Ovary (tissue), 9 donors: ENCODE results near the gene DNAJC17. TPM values are rescaled to one million over a fixed set of nuclear protein-coding genes. Genes with fewer than 3 reads are reported as not detected.

Source experiments
- DNase-seq, 5 donors: peaks; one replicate each; pipeline ENCODE4 v3.0.0-alpha.2; 2019 to 2020
- H3K27ac ChIP-seq, 2 donors: fragments of 200-600 bp; one replicate each; pipeline versions ENCODE4 v1.5.1 to v1.8.0; 2019 to 2022
- H3K27me3 ChIP-seq: fragments of 200-600 bp; one replicate; pipeline ENCODE4 v1.8.0; 2022
- H3K36me3 ChIP-seq: fragments of 200-600 bp; sonication (generic); one replicate; pipeline ENCODE4 v1.5.1; 2019
- H3K4me1 ChIP-seq: one replicate; pipeline ENCODE4 v1.8.1; 2013; ENCODE audit warnings: mild to moderate bottlenecking, moderate library complexity; ENCODE audit not compliant: insufficient read depth
- H3K4me3 ChIP-seq: fragments of 200-600 bp; sonication (generic); one replicate; pipeline ENCODE4 v1.5.1; 2017
- H3K9me3 ChIP-seq, 2 donors: fragments of 200-600 bp in 1 of 2; sonication (generic) in 1 of 2; one replicate each; pipeline versions ENCODE4 v1.5.1 to v1.8.1; 2013 to 2019; ENCODE audit warnings: mild to moderate bottlenecking in 1 of 2, moderate library complexity in 1 of 2
- EP300 ChIP-seq: sonication (generic); formaldehyde crosslinking; IDR thresholded peaks from one replicate; pipeline ENCODE4 v1.6.1; 2017; ENCODE audit warnings: antibody characterized with exemption
- POLR2A ChIP-seq: fragments of 450-650 bp; IDR thresholded peaks from one replicate; pipeline ENCODE4 v1.6.1; 2017; ENCODE audit warnings: antibody characterized with exemption, mild to moderate bottlenecking, moderate library complexity
- WGBS, 3 donors: extraction: QIAGEN DNeasy Blood & Tissue Kit in 1 of 3; methylation state at CpG; one replicate each; pipeline versions ENCODE4 v1.1.5 to v1.1.7; 2013 to 2017; 5-methylcytosine and 5-hydroxymethylcytosine counted together
- intact Hi-C, 4 donors: fragments of 100-400 bp; cut with DNase I; formaldehyde crosslinking; loops; one replicate each; pipeline versions ENCODE4 v1.11.0 to v1.15.1; 2022 to 2023
- polyA plus RNA-seq, 2 donors: library from polyadenylated mRNA; stranded (reverse); fragments of 200-250 nt in 1 of 2; fragments of 350-450 nt in 1 of 2; fragmentation: Illumina TruSeq in 1 of 2; extraction: RNeasy Lipid Tissue Mini Kit (QIAGEN cat#74804) in 1 of 2; gene quantifications; one replicate each; pipeline ENCODE4 v1.2.3, GENCODE V29; 2013 to 2014
- total RNA-seq, 7 donors: library from RNA; depleted of rRNA in 2 of 7; stranded (reverse); fragments of >200 nt in 2 of 7; fragmentation: NEBNext Ultra II Directional in 3 of 7; extraction: Animal tissue kit (Norgen Biotek cat#: 25700) in 3 of 7; gene quantifications; one replicate each; pipeline versions ENCODE4 v1.1.0 to v1.2.4, GENCODE V29; 2016 to 2023
- TF ChIP-seq, protein P1 (sequence below), 3 donors: fragments of 450-650 bp in 2 of 3; fragments of 200-600 bp in 1 of 3; IDR thresholded peaks; one replicate each; pipeline versions ENCODE4 v1.5.1 to v1.8.0; 2016 to 2022; ENCODE audit warnings: antibody characterized with exemption in 3 of 3, mild to moderate bottlenecking in 1 of 3
- donor health status: DM: no; HTN: no; CAD: no; lungs with moderate emphysema.
- donor health status: DM: no; HTN: no; CAD: no.
- donor health status: Bipolar disorder and iron deficiency.
- donor health status: DM: yes; HTN: yes; CAD: no.
- donor health status: DM: no; HTN: no; CAD: no.
- donor health status: DM: yes; HTN: yes; CAD: no.

DNAJC17 gene
- total and polyA plus RNA-seq, 9 donors = 10.5 to 57.9 (median 31.7) TPM

DNA sequence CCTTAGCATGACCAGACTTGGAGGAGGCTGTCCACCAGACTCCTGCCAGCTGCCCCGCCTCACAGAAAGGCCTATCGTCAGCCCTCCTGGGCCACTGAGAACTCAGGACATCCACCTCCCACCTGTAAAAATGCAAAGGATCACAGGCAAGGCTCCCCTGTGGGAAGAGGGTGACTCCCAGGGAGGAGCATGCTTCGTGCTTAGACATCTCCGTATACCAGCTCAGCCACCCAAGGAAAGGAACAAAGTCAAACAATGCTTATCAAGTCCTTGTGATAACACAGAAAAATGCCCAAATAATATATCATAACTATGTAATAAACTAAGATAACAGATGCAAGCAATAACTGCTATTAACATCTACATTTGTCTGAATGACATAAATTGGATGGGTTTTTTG lies 56.4 kb downstream of the DNAJC17 start:
- Histone ChIP-seq H3K9me3 (no peaks in the 10 kb centered on the region), H3K27ac (no peak overlapping the region), H3K27me3 (no peaks in the 10 kb centered on the region), H3K4me1 (peaks cover 1% of the 10 kb centered on the region), H3K36me3 (no peaks in the 10 kb centered on the region), H3K4me3 (no peak overlapping the region)
- no peak for TF ChIP-seq EP300
- TF ChIP-seq POLR2A = no peak
- TF ChIP-seq, protein P1, sequence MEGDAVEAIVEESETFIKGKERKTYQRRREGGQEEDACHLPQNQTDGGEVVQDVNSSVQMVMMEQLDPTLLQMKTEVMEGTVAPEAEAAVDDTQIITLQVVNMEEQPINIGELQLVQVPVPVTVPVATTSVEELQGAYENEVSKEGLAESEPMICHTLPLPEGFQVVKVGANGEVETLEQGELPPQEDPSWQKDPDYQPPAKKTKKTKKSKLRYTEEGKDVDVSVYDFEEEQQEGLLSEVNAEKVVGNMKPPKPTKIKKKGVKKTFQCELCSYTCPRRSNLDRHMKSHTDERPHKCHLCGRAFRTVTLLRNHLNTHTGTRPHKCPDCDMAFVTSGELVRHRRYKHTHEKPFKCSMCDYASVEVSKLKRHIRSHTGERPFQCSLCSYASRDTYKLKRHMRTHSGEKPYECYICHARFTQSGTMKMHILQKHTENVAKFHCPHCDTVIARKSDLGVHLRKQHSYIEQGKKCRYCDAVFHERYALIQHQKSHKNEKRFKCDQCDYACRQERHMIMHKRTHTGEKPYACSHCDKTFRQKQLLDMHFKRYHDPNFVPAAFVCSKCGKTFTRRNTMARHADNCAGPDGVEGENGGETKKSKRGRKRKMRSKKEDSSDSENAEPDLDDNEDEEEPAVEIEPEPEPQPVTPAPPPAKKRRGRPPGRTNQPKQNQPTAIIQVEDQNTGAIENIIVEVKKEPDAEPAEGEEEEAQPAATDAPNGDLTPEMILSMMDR (IDR thresholded peaks at IDR 0.05) = no peak
- no peak for DNase-seq
- intact Hi-C loops = loop anchor here in 2 of 4 donors (5.0 to 10.0 kb wide), 2 partner anchors 61 to 186 kb away; partner anchors contain the start of genes CCDC32 (in 1 of the 2) and RPUSD2 (in 1 of the 2)
- WGBS, 3 donors = 82 to 95% (median 83%) methylated on average over 4 of the region's 4 CpGs

DNA sequence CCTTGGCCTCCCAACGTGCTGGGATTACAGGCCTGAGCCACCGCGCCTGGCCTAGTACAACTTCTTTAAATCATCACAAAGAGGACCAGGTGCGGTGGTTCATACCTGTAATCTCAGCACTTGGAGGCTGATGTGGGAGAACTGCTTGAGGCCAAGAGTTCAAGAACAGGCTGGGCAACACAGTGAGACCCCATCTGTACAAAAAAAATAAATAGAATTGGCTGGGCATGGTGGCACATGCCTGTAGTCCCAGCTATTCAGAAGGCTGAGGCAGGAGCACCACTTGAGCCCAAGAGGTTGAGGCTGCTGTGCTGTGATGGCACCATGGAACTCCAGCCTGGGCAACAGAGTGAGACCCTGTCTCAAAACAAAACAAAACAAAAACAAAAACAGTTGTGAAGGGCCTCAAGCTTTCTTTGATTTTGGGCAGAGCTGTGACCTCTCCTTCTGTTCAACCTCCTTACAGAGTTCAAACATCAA lies 58.1 kb downstream of the DNAJC17 start:
- no peaks in the 10 kb centered on the region for H3K9me3 ChIP-seq
- intact Hi-C loops = no loop called here
- H3K27me3 ChIP-seq = no peaks in the 10 kb centered on the region
- 94 to 95% (median 94%) methylated on average over 4 of the region's 4 CpGs for WGBS, 3 donors
- no peaks in the 10 kb centered on the region for H3K4me1 ChIP-seq
- H3K4me3 ChIP-seq = no peak overlapping the region
- no peak for DNase-seq
- TF ChIP-seq EP300 (no peak), POLR2A (no peak)
- TF ChIP-seq, protein P1 (IDR thresholded peaks at IDR 0.05) = no peak
- no peak overlapping the region for H3K27ac ChIP-seq
- H3K36me3 ChIP-seq = no peaks in the 10 kb centered on the region

DNA sequence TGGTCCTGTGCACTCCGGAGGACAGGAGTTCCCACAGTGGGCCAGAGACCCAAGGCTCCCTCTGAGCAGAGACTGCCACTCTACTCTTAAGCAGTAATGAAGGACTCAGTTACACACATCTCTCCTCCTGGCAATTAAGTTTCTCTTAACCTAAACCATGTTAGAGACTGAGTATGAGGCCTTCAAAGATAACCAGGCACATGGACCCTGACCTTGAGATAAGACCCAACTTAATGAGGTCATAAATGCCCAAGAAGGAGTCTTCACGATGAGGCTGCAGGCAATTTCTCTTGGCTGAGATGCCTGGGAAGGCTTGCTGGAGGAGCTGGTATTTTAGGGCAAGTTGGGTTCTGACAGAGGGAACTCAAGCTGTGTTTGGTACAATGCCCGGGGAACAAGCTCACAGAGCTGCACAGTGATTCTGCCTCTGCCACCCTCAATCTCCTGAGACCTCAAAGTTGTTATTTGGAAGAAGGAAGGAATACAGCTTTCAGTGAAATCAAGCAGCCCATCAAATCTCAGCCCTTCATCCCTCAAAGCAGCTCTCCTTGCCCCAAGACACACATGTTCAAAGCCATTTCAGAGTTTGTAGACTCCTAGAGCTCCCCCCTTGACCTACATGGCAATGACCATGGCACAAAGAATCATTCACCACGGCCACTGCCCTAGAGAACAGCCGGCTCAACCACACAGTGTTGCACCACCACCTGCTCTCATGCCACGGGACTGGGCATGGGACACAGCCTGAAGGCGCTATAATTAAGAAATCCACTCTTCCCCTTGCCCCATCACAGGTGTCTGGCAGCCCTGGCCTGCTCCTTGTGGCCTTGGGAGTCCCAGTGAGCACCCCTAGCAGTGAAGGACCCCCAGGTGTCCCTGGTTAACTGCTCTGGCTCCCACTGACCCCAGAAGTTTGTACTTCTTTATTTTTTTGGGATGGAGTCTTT lies 59.3 kb downstream of the DNAJC17 start:
- Histone ChIP-seq H3K4me3 (no peak overlapping the region), H3K4me1 (no peaks in the 10 kb centered on the region), H3K27ac (no peak overlapping the region), H3K27me3 (no peaks in the 10 kb centered on the region), H3K9me3 (no peaks in the 10 kb centered on the region), H3K36me3 (no peaks in the 10 kb centered on the region)
- no peak for DNase-seq
- no peak for TF ChIP-seq EP300
- WGBS, 3 donors = 70 to 74% (median 73%) methylated on average over 7 of the region's 7 CpGs
- intact Hi-C loops = no loop called here

DNA sequence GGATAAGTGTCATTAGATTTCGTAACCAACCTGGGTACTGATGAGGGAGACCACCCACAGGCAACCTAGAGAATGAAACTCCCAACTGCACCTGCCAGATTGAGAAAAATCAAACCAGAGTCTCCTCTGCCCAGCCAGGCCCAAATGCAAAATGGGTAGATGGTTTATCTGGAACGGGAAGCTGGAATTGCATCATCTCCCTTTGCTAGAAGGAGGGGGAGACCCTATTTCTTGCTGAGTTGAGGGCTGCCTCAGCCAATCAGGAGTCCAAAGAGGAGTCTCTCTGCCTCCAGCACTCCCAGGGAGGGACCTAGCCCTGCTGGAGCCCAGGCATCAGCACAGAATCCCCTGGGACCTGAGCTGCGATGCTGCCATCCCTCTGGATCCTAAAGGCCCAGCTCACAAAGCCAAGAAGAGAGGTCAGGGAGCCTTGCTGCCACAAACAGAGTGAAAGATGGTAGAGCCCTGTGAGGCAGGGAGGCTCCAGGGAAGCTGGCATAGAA lies 60.3 kb downstream of the DNAJC17 start:
- intact Hi-C loops = no loop called here
- no peaks in the 10 kb centered on the region for H3K27me3 ChIP-seq
- no peak overlapping the region for H3K4me3 ChIP-seq
- no peak for DNase-seq
- WGBS, 3 donors = 56 to 65% (median 60%) methylated on average over 3 of the region's 3 CpGs
- H3K36me3 ChIP-seq = no peaks in the 10 kb centered on the region
- no peaks in the 10 kb centered on the region for H3K4me1 ChIP-seq
- TF ChIP-seq EP300 = no peak
- TF ChIP-seq POLR2A = no peak
- TF ChIP-seq, protein P1 (IDR thresholded peaks at IDR 0.05) = no peak
- no peak overlapping the region for H3K27ac ChIP-seq
- no peaks in the 10 kb centered on the region for H3K9me3 ChIP-seq

DNA sequence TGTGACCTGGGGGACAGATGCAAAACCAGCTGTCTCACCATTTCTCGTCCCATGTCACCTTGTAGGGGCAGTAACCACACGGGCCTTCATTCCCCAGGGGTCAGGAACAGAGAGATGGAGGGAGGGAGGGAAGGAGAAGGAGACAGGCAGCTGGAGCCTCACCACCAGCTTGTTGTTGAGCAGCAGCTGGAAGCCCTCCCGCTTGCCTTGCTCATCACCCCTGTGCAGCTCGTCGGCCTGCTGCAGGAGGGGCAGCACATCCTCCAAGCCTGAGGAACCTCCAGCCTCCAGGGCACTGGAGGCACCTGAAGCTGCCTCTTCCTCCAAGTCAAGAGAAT lies 62.5 kb downstream of the DNAJC17 start:
- Histone ChIP-seq H3K27ac (no peak overlapping the region), H3K36me3 (no peaks in the 10 kb centered on the region), H3K4me3 (no peak overlapping the region), H3K4me1 (no peaks in the 10 kb centered on the region), H3K9me3 (no peaks in the 10 kb centered on the region), H3K27me3 (no peaks in the 10 kb centered on the region)
- TF ChIP-seq EP300 (no peak), POLR2A (no peak)
- TF ChIP-seq, protein P1 (IDR thresholded peaks at IDR 0.05) = no peak
- intact Hi-C loops = no loop called here
- WGBS, 3 donors = 47 to 55% (median 55%) methylated on average over 5 of the region's 5 CpGs
- DNase-seq = no peak
